ENCODE results near the gene CCL28. TPM values are rescaled to one million over a fixed set of nuclear protein-coding genes. Genes with fewer than 3 reads are reported as not detected.

CCL28 gene
- total and polyA plus RNA-seq, 9 of the 15 experiments (the other 6 are each of a cell fraction or from before 2014, with no cell fraction given): not detected

DNA sequence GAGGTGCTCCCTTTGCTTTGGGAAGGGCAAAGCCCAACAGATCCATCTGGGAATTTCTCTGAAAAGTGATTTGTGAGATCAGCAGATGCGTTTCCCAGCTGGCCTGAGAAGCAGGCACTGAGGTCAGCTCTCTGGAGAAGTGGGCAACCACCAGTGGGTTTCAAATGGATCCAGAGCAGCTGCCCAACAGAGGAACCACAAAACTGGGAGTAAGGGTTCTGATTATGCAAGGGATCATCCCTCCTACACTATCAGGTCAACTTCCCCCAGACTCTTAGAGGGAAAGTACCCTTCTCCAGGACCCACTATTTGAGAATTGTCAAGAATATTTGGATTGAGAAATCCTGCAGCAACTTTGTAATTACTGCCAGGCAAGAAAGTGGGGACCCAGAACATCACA, 21.7 kb downstream of the CCL28 start:
- Histone ChIP-seq H3K4me2 (ENCODE audit: insufficient read depth, low read length) (no peak overlapping the region), H3K27me3 (ENCODE audit: control insufficient read depth in 2 of 2, insufficient read depth in 2 of 2, low read length in 2 of 2) (no peaks in the 10 kb centered on the region), H2AFZ (ENCODE audit: low read depth, low read length) (no peak overlapping the region), H3K9ac (ENCODE audit: insufficient read depth in 1 of 2, low read depth in 2 of 2, low read length in 2 of 2) (no peak overlapping the region), H4K20me1 (replicated peaks; ENCODE audit: control insufficient read depth, insufficient read depth, low read length) (no peaks in the 10 kb centered on the region), H3K4me1 (replicated peaks in 1 of 2; ENCODE audit: control insufficient read depth in 2 of 2, insufficient read depth in 2 of 2, low read length in 2 of 2) (no peaks in the 10 kb centered on the region), H3K36me3 (ENCODE audit: control insufficient read depth, insufficient read depth, low read length) (no peaks in the 10 kb centered on the region), H3K27ac (ENCODE audit: extremely low read depth, low read depth, low read length) (no peak overlapping the region), H3K9me1 (ENCODE audit: control insufficient read depth, insufficient read depth, low read length) (no peaks in the 10 kb centered on the region), H3K4me3 (no peak overlapping the region), H3K79me2 (ENCODE audit: control insufficient read depth, insufficient read depth, low read length) (no peaks in the 10 kb centered on the region), H3K9me3 (replicated peaks; ENCODE audit: control insufficient read depth, insufficient read depth, low read depth, low read length) (no peaks in the 10 kb centered on the region)
- no TSS peak for BruUV-seq (replicated peaks)
- intact Hi-C loops (cut with micrococcal nuclease) (loop anchor here (5.0 kb wide), 1 partner anchor 92 kb away; the partner anchor contains the start of gene TMEM267), in situ Hi-C loops (cut with MboI) (no loop called here)
- FAIRE-seq (no peak), DNase-seq (ENCODE audit: extremely low read depth in 1 of 4, low spot score in 3 of 4) (no peak), ATAC-seq (no peak)
- CTCF ChIA-PET (ENCODE audit: low intra/inter-chr PET ratio): interaction anchor here (0.5 to 3.2 kb wide), 9 partner anchors 88 to 1106 kb away, joined by 3 to 26 read pairs (median 6); partner anchors contain the start of gene ANXA2R
- POLR2A ChIA-PET: interaction anchor here (0.6 to 3.1 kb wide), 6 partner anchors 16 to 349 kb away, joined by 3 to 9 read pairs (median 4); partner anchors contain the start of genes TMEM267 and ZNF131
- 80% methylated on average over 1 of the region's 1 CpG for WGBS (ENCODE audit: insufficient coverage, low coverage, missing lambda C conversion rate)
- TF ChIP-seq SLC30A9 (CRISPR knock-in tag; IDR thresholded peaks at IDR 0.05): no peak
- no peak for TF ChIP-seq KDM2B (CRISPR knock-in tag; IDR thresholded peaks at IDR 0.05)
- TF ChIP-seq CBX8 (IDR thresholded peaks at IDR 0.05; ENCODE audit: borderline replicate concordance, extremely low read depth, low read depth, low read length, poor library complexity, severe bottlenecking): no peak
- TF ChIP-seq C11orf30 (IDR thresholded peaks at IDR 0.05; ENCODE audit: low read depth): no peak
- TF ChIP-seq, protein P1, sequence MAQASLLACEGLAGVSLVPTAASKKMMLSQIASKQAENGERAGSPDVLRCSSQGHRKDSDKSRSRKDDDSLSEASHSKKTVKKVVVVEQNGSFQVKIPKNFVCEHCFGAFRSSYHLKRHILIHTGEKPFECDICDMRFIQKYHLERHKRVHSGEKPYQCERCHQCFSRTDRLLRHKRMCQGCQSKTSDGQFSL (CRISPR knock-in tag; IDR thresholded peaks at IDR 0.05): no peak
- TF ChIP-seq, protein P1 (tag; IDR thresholded peaks at IDR 0.05): no peak
- no peak for TF ChIP-seq SOX6 (IDR thresholded peaks at IDR 0.05)
- no peak for TF ChIP-seq PTTG1 (tag; IDR thresholded peaks at IDR 0.05; ENCODE audit: low read depth)
- no peak for TF ChIP-seq RERE (CRISPR knock-in tag; IDR thresholded peaks at IDR 0.05; ENCODE audit: borderline replicate concordance)
- TF ChIP-seq MLX (CRISPR knock-in tag; conservative IDR thresholded peaks at IDR 0.05): no peak
- no peak for TF ChIP-seq RAD21 (CRISPR knock-in tag; conservative IDR thresholded peaks at IDR 0.05 in 1 of 2, IDR thresholded peaks at IDR 0.05 in 1 of 2)
- TF ChIP-seq MLLT1 (IDR thresholded peaks at IDR 0.05): no peak
